Measurements from ENCODE around the gene IARS1. TPM values are rescaled to one million over a fixed set of nuclear protein-coding genes. Genes with fewer than 3 reads are reported as not detected.

The IARS1 gene
- total RNA-seq, 1 donor from 2014 or later, result 169 TPM

DNA sequence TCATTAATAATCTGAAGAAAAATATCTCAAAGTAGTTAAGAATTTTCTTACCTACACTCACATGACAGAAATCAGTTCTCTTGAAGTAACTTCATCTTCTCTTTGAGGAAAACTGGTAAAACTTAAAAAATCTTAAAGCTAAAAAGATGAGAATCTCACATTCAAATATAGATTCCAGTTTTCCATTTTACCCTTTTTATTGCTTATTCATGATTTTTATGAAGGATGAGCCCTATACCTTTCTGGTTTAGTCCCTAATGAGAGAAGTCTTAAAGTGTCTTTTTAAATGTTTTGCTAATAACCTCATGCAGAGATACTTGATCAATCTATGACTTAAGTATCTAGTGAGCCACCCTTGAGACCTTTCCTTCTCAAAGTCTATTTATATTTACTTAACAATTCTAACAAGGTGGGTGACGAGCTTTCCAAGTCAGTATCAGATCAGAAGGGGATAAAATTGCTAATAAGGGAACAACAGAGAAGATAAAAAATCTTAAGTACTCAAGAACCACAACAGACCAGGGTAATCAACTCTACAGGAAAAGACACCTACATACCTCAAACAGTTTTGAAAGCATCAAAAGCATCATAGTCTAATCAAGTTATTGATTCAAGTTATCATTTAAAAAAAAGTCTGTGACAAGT is 2.6 kb downstream of the IARS1 start:
- Mint-ChIP-seq H3K36me3 (ENCODE audit: low read depth) (peaks cover 21% of the 10 kb centered on the region), H3K4me3 (peak overlapping the region; percentile 79), H3K27me3 (ENCODE audit: low read depth) (no peaks in the 10 kb centered on the region), H3K27ac (ENCODE audit: unreplicated experiment) (no peak overlapping the region), H3K4me1 (peaks cover 28% of the 10 kb centered on the region), H3K9me3 (no peaks in the 10 kb centered on the region)
- TF ChIP-seq, protein P1, sequence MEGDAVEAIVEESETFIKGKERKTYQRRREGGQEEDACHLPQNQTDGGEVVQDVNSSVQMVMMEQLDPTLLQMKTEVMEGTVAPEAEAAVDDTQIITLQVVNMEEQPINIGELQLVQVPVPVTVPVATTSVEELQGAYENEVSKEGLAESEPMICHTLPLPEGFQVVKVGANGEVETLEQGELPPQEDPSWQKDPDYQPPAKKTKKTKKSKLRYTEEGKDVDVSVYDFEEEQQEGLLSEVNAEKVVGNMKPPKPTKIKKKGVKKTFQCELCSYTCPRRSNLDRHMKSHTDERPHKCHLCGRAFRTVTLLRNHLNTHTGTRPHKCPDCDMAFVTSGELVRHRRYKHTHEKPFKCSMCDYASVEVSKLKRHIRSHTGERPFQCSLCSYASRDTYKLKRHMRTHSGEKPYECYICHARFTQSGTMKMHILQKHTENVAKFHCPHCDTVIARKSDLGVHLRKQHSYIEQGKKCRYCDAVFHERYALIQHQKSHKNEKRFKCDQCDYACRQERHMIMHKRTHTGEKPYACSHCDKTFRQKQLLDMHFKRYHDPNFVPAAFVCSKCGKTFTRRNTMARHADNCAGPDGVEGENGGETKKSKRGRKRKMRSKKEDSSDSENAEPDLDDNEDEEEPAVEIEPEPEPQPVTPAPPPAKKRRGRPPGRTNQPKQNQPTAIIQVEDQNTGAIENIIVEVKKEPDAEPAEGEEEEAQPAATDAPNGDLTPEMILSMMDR (conservative IDR thresholded peaks at IDR 0.05), result no peak
- no peak for DNase-seq (ENCODE audit: low read depth, low spot score)

DNA sequence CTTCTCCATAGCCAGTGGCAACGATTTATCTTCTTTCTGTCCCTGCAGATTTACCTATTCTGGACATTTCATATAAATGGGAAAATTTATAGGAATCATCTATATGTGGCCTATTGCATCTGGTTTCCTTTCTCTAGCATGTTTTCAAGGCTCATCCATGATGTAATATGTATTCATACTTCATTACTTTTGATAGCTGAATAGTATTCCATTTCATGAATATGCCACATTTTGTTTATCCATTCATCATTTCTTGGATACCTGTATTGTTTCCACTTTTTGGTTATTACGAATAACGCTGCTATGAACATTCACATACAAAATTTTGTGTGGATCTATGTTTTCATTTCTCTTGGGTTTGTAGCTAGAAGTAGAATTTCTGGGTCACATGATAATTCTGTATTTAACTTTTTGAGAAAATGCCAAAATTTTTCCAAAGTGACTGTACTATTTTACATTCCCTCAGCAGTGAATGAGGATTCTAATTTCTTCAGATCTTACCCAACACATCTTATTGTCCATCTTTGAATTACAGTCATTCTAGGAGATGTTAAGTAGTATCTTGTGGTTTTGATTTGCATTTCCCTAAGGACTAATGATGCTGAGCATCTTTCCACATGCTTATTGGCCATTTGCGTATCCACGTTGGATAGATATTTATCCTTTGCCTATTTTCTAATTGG is 3.6 kb downstream of the IARS1 start:
- DNase-seq (ENCODE audit: low read depth, low spot score), result no peak
- TF ChIP-seq, protein P1 (conservative IDR thresholded peaks at IDR 0.05), result no peak
- Mint-ChIP-seq H3K4me1 (peaks cover 28% of the 10 kb centered on the region), H3K9me3 (no peaks in the 10 kb centered on the region), H3K36me3 (ENCODE audit: low read depth) (peaks cover 25% of the 10 kb centered on the region), H3K27ac (ENCODE audit: unreplicated experiment) (no peak overlapping the region), H3K4me3 (peak overlapping the region; percentile 45), H3K27me3 (ENCODE audit: low read depth) (no peaks in the 10 kb centered on the region)

DNA sequence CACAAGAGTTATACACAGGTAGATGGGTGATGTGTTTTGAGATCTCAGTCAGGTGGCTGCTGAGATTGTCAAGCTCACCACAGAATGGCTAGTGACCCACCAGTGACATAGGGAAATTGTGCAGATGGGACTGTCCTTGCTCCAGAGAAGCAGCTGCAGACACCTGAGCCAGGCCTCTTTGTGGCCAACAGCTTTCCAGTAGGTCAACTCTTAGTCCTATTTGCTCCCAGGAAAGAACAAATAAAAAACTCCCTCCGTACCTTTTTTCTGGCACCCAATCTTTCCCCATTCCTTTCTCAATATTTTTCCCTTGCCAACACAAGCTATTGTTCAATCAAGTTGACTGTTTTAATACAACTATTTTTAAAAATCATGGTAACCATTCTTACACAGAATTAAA is 14.2 kb downstream of the IARS1 start:
- TF ChIP-seq, protein P1 (conservative IDR thresholded peaks at IDR 0.05), result no peak
- no peaks in the 10 kb centered on the region for H3K4me1 Mint-ChIP-seq
- no peaks in the 10 kb centered on the region for H3K27me3 Mint-ChIP-seq (ENCODE audit: low read depth)
- H3K9me3 Mint-ChIP-seq, result no peaks in the 10 kb centered on the region
- H3K36me3 Mint-ChIP-seq (ENCODE audit: low read depth), result peaks cover 3% of the 10 kb centered on the region
- no peak overlapping the region for H3K27ac Mint-ChIP-seq (ENCODE audit: unreplicated experiment)
- H3K4me3 Mint-ChIP-seq, result no peak overlapping the region
- DNase-seq (ENCODE audit: low read depth, low spot score), result no peak

DNA sequence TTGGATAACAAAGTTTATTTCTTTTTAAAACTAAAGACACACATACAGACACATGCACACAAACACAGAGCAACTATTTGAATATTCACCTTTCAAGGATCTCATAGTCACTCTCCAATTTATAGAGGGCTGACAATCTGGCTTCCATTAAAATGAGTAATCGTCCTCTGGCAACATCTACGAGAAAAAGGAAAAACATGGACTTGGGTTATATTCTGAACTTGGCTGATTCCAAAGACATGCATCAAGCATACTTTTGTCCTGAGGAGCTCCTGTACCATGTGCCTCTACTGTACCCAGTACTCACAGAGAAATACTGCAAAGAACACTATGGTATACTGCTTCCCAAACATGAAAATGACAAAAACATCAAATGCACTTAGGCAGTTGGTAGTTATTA is 15.4 kb downstream of the IARS1 start:
- DNase-seq (ENCODE audit: low read depth, low spot score), result no peak
- H3K27ac Mint-ChIP-seq (ENCODE audit: unreplicated experiment), result no peak overlapping the region
- no peaks in the 10 kb centered on the region for H3K9me3 Mint-ChIP-seq
- H3K27me3 Mint-ChIP-seq (ENCODE audit: low read depth), result no peaks in the 10 kb centered on the region
- H3K4me1 Mint-ChIP-seq, result no peaks in the 10 kb centered on the region
- TF ChIP-seq, protein P1 (conservative IDR thresholded peaks at IDR 0.05), result no peak
- H3K4me3 Mint-ChIP-seq, result no peak overlapping the region
- peaks cover 4% of the 10 kb centered on the region for H3K36me3 Mint-ChIP-seq (ENCODE audit: low read depth)

DNA sequence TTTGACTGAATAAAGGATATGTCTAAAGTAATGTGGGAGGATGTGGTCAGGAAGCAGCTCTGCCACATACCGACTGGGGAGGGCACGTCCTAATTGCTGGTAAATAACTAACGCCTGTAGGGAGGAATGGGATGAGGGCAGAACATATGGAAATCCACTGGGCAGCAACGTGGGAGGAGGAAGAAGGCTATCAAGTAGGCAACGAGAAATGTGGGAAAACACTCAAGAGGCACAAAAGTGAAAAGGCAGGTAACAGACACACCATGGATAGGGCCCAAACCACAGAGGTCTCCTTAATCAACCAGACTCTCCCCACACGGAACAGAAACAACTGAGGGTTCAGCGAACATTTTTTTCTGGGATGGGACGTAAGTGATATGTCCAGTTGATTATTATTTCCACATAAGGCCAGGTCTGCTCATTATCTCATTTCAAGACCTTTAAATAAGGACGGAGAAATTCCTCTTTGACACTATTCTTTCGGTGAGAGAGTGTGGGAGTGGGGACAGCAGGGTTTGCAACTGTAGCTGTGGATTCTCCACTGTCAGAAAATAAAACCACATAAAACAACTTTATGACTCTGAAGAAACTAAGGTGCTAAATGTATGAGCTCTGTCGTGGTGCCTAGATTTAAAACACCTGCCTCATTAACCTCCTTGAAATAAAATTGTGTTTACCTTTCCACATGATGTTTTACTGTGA is 17.0 kb downstream of the IARS1 start:
- H3K4me3 Mint-ChIP-seq, result no peak overlapping the region
- H3K36me3 Mint-ChIP-seq (ENCODE audit: low read depth), result peaks cover 4% of the 10 kb centered on the region
- H3K27me3 Mint-ChIP-seq (ENCODE audit: low read depth), result no peaks in the 10 kb centered on the region
- H3K9me3 Mint-ChIP-seq, result no peaks in the 10 kb centered on the region
- H3K27ac Mint-ChIP-seq (ENCODE audit: unreplicated experiment), result no peak overlapping the region
- DNase-seq (ENCODE audit: low read depth, low spot score), result no peak
- TF ChIP-seq, protein P1 (conservative IDR thresholded peaks at IDR 0.05), result no peak
- H3K4me1 Mint-ChIP-seq, result no peaks in the 10 kb centered on the region

Data from neural crest cell (in vitro differentiated cells).